GM18526 (cell line): ENCODE measurements around the gene SLC38A1.

ENCODE experiments used
- POLR2A ChIP-seq: IDR thresholded peaks from 3 replicates; pipeline ENCODE4 v1.6.1; 2011; ENCODE audit not compliant: insufficient read length; ENCODE audit errors: extremely low read depth

Gene SLC38A1

GRCh38 chr12:46150735-46151134, 118.1 kb downstream of the SLC38A1 start:
- TF ChIP-seq POLR2A, result no peak

GRCh38 chr12:46149905-46150304, 118.9 kb downstream of the SLC38A1 start:
- TF ChIP-seq POLR2A, result no peak

GRCh38 chr12:46149079-46149464, 119.8 kb downstream of the SLC38A1 start:
- TF ChIP-seq POLR2A, result no peak

GRCh38 chr12:46148327-46149078, 120.3 kb downstream of the SLC38A1 start:
- TF ChIP-seq POLR2A, result no peak

GRCh38 chr12:46147144-46147543, 121.7 kb downstream of the SLC38A1 start:
- TF ChIP-seq POLR2A, result no peak

GRCh38 chr12:46145881-46146280, 123.0 kb downstream of the SLC38A1 start:
- TF ChIP-seq POLR2A, result no peak

GRCh38 chr12:46144433-46144832, 124.4 kb downstream of the SLC38A1 start:
- no peak for TF ChIP-seq POLR2A

- TF ChIP-seq POLR2A, result no peak
Observed at GRCh38 chr12:46136249-46136648, 132.6 kb downstream of the SLC38A1 start.

GRCh38 chr12:46135750-46136149, 133.1 kb downstream of the SLC38A1 start:
- TF ChIP-seq POLR2A, result no peak

GRCh38 chr12:46134852-46135251, 134.0 kb downstream of the SLC38A1 start:
- no peak for TF ChIP-seq POLR2A

GRCh38 chr12:46134205-46134811, 134.5 kb downstream of the SLC38A1 start:
- TF ChIP-seq POLR2A, result no peak

- no peak for TF ChIP-seq POLR2A
Observed at GRCh38 chr12:46133751-46134150, 135.1 kb downstream of the SLC38A1 start.
